Measurements from ENCODE around the gene STAU1.
"Not testable (repeated sequence)": the region's sequence is repeated elsewhere in the genome, so short reads cannot be mapped to it uniquely, and the experiment has no call there.

The STAU1 gene

GRCh38 chr20:49103647-49104364 lies 84.3 kb downstream of the STAU1 start:
- Histone ChIP-seq H3K27ac (no peak overlapping the region), H3K9me3 (no peaks in the 10 kb centered on the region), H3K4me3 (ENCODE audit: low read depth in 1 of 2, low read length in 1 of 2) (no peak overlapping the region), H3K36me3 (peaks cover 59% of the 10 kb centered on the region), H3K27me3 (no peaks in the 10 kb centered on the region), H3K4me1 (ENCODE audit: control insufficient read depth in 1 of 2, insufficient read depth in 1 of 2, low read depth in 1 of 2, low read length in 1 of 2) (no peaks in the 10 kb centered on the region)
- no peak for TF ChIP-seq CTCF (IDR thresholded peaks at IDR 0.05)

- Histone ChIP-seq H3K36me3 (peaks cover 60% of the 10 kb centered on the region), H3K27ac (no peak overlapping the region), H3K4me3 (ENCODE audit: low read depth in 1 of 2, low read length in 1 of 2) (no peak overlapping the region), H3K27me3 (no peaks in the 10 kb centered on the region), H3K9me3 (no peaks in the 10 kb centered on the region), H3K4me1 (ENCODE audit: control insufficient read depth in 1 of 2, insufficient read depth in 1 of 2, low read depth in 1 of 2, low read length in 1 of 2) (no peaks in the 10 kb centered on the region)
- TF ChIP-seq CTCF (IDR thresholded peaks at IDR 0.05) = no peak
Observed at GRCh38 chr20:49103019-49103418, 85.1 kb downstream of the STAU1 start.

- no peak for TF ChIP-seq CTCF (IDR thresholded peaks at IDR 0.05)
- no peaks in the 10 kb centered on the region for H3K4me1 ChIP-seq (ENCODE audit: control insufficient read depth in 1 of 2, insufficient read depth in 1 of 2, low read depth in 1 of 2, low read length in 1 of 2)
- H3K27me3 ChIP-seq = no peaks in the 10 kb centered on the region
- H3K36me3 ChIP-seq = peaks cover 69% of the 10 kb centered on the region
- H3K9me3 ChIP-seq = no peaks in the 10 kb centered on the region
- H3K4me3 ChIP-seq (ENCODE audit: low read depth in 1 of 2, low read length in 1 of 2) = no peak overlapping the region
- peak overlapping the region; percentile 61 for H3K27ac ChIP-seq
Observed at GRCh38 chr20:49100972-49101371, 87.2 kb downstream of the STAU1 start.

- H3K27ac ChIP-seq = peak overlapping the region; percentile 61
- H3K36me3 ChIP-seq = peaks cover 69% of the 10 kb centered on the region
- H3K4me3 ChIP-seq (ENCODE audit: low read depth in 1 of 2, low read length in 1 of 2); H3K9me3 ChIP-seq; H3K27me3 ChIP-seq; H3K4me1 ChIP-seq (ENCODE audit: control insufficient read depth in 1 of 2, insufficient read depth in 1 of 2, low read depth in 1 of 2, low read length in 1 of 2): not testable (repeated sequence)
Observed at GRCh38 chr20:49100292-49100691, 87.8 kb downstream of the STAU1 start.

GRCh38 chr20:49099011-49099410 lies 89.1 kb downstream of the STAU1 start:
- TF ChIP-seq CTCF (IDR thresholded peaks at IDR 0.05) = no peak
- Histone ChIP-seq H3K36me3 (peaks cover 70% of the 10 kb centered on the region), H3K27ac (no peak overlapping the region), H3K4me3 (ENCODE audit: low read depth in 1 of 2, low read length in 1 of 2) (no peak overlapping the region), H3K4me1 (ENCODE audit: control insufficient read depth in 1 of 2, insufficient read depth in 1 of 2, low read depth in 1 of 2, low read length in 1 of 2) (no peaks in the 10 kb centered on the region), H3K9me3 (no peaks in the 10 kb centered on the region), H3K27me3 (no peaks in the 10 kb centered on the region)

GRCh38 chr20:49098136-49098535 lies 90.0 kb downstream of the STAU1 start:
- Histone ChIP-seq H3K4me3 (ENCODE audit: low read depth in 1 of 2, low read length in 1 of 2) (no peak overlapping the region), H3K27ac (no peak overlapping the region), H3K4me1 (ENCODE audit: control insufficient read depth in 1 of 2, insufficient read depth in 1 of 2, low read depth in 1 of 2, low read length in 1 of 2) (no peaks in the 10 kb centered on the region), H3K27me3 (no peaks in the 10 kb centered on the region), H3K9me3 (no peaks in the 10 kb centered on the region), H3K36me3 (peaks cover 69% of the 10 kb centered on the region)
- no peak for TF ChIP-seq CTCF (IDR thresholded peaks at IDR 0.05)

All from neutrophil (primary cell).